GM19328 (cell line): ENCODE results near the gene MAP3K13.
"Not testable (repeated sequence)": the region's sequence is repeated elsewhere in the genome, so short reads cannot be mapped to it uniquely, and the experiment has no call there.

Experiments used
- ATAC-seq: cut with Tn5 transposase; IDR thresholded peaks from one replicate; pipeline ENCODE4 v1.9.1; 2021; ENCODE audit warnings: mild to moderate bottlenecking, moderate library complexity; ENCODE audit not compliant: unreplicated experiment

The MAP3K13 gene

GRCh38 chr3:185442031-185442430 lies 79.1 kb downstream of the MAP3K13 start:
- ATAC-seq, result no peak

- no peak for ATAC-seq
Measured at GRCh38 chr3:185444329-185444728, 81.4 kb downstream of the MAP3K13 start.

- no peak for ATAC-seq
Measured at GRCh38 chr3:185448107-185448506, 85.2 kb downstream of the MAP3K13 start.

GRCh38 chr3:185451432-185451831 lies 88.5 kb downstream of the MAP3K13 start:
- ATAC-seq, result not testable (repeated sequence)

- ATAC-seq, result no peak
Measured at GRCh38 chr3:185457376-185457775, 94.4 kb downstream of the MAP3K13 start.

- ATAC-seq, result no peak
Measured at GRCh38 chr3:185460309-185460708, 97.4 kb downstream of the MAP3K13 start.

GRCh38 chr3:185460719-185461350 lies 97.9 kb downstream of the MAP3K13 start:
- ATAC-seq, result no peak

- ATAC-seq, result no peak
Measured at GRCh38 chr3:185465471-185465870, 102.5 kb downstream of the MAP3K13 start.

GRCh38 chr3:185466123-185466522 lies 103.2 kb downstream of the MAP3K13 start:
- ATAC-seq, result not testable (repeated sequence)

GRCh38 chr3:185469542-185469941 lies 106.6 kb downstream of the MAP3K13 start:
- ATAC-seq, result no peak

- ATAC-seq, result no peak
Measured at GRCh38 chr3:185470323-185470722, 107.4 kb downstream of the MAP3K13 start.

GRCh38 chr3:185473290-185473815 lies 110.4 kb downstream of the MAP3K13 start:
- no peak for ATAC-seq

- not testable (repeated sequence) for ATAC-seq
Measured at GRCh38 chr3:185474922-185475321, 112.0 kb downstream of the MAP3K13 start.

- ATAC-seq, result no peak
Measured at GRCh38 chr3:185477316-185477715, 114.4 kb downstream of the MAP3K13 start.

- ATAC-seq, result no peak
Measured at GRCh38 chr3:185479373-185479945, 116.5 kb downstream of the MAP3K13 start.

GRCh38 chr3:185484296-185484695 lies 121.4 kb downstream of the MAP3K13 start:
- no peak for ATAC-seq

GRCh38 chr3:185486394-185486793 lies 123.5 kb downstream of the MAP3K13 start:
- ATAC-seq, result no peak

GRCh38 chr3:185488465-185488864 lies 125.5 kb downstream of the MAP3K13 start:
- ATAC-seq, result no peak

- no peak for ATAC-seq
Measured at GRCh38 chr3:185489462-185489861, 126.5 kb downstream of the MAP3K13 start.

GRCh38 chr3:185490241-185490640 lies 127.3 kb downstream of the MAP3K13 start:
- no peak for ATAC-seq

- peak; percentile 94 for ATAC-seq
Measured at GRCh38 chr3:185498503-185499396, 135.8 kb downstream of the MAP3K13 start, which contains the start of gene TMEM41A. TMEM41A (minus strand) TSS chr3:185499035; CDS start chr3:185498961, 74 bp downstream.
